GM18507 (cell line): ENCODE results near the gene DMAC2.
"Not testable (repeated sequence)": the region's sequence is repeated elsewhere in the genome, so short reads cannot be mapped to it uniquely, and the experiment has no call there.

Experiments
- DNase-seq: peaks from one replicate; pipeline ENCODE4 v3.0.0; 2011; ENCODE audit warnings: low read depth; ENCODE audit not compliant: insufficient read length; ENCODE audit errors: extremely low spot score
- FAIRE-seq: peaks from 2 replicates; lab custom pipeline; 2011; peaks lifted over from hg19 to GRCh38; lab: Jason Lieb, UNC

DMAC2 gene

GRCh38 chr19:41407271-41407670, 32.4 kb downstream of the DMAC2 start:
- no peak for FAIRE-seq
- DNase-seq, result no peak

- FAIRE-seq, result no peak
- no peak for DNase-seq
These were observed 33.9 kb downstream of the DMAC2 start for GRCh38 chr19:41405776-41406175.

GRCh38 chr19:41403181-41403970, 36.3 kb downstream of the DMAC2 start:
- DNase-seq (no peak), FAIRE-seq (no peak)

GRCh38 chr19:41402010-41402409, 37.7 kb downstream of the DMAC2 start:
- FAIRE-seq, result no peak
- no peak for DNase-seq

- no peak for FAIRE-seq
- DNase-seq, result no peak
These were observed 38.2 kb downstream of the DMAC2 start for GRCh38 chr19:41401483-41401882.

GRCh38 chr19:41399525-41399924, 40.2 kb downstream of the DMAC2 start:
- FAIRE-seq, result no peak
- no peak for DNase-seq

- DNase-seq, result no peak
- FAIRE-seq, result no peak
These were observed 40.6 kb downstream of the DMAC2 start for GRCh38 chr19:41399091-41399490.

- FAIRE-seq (no peak), DNase-seq (no peak)
These were observed 41.1 kb downstream of the DMAC2 start for GRCh38 chr19:41398598-41398997.

GRCh38 chr19:41398050-41398418, 41.7 kb downstream of the DMAC2 start:
- no peak for FAIRE-seq
- no peak for DNase-seq

GRCh38 chr19:41397086-41398049, 42.3 kb downstream of the DMAC2 start, which contains the start of the genes BCKDHA and EXOSC5:
TSS of gene BCKDHA (plus strand) at chr19:41397818. CDS start at chr19:41397828, 10 bp downstream.
TSS of gene EXOSC5 (minus strand) at chr19:41397359. CDS start at chr19:41397328, 31 bp downstream.
- peak; percentile 97 for DNase-seq
- FAIRE-seq, result peak; percentile 99

GRCh38 chr19:41395355-41395754, 44.4 kb downstream of the DMAC2 start:
- DNase-seq (no peak), FAIRE-seq (no peak)

- no peak for FAIRE-seq
- DNase-seq, result no peak
These were observed 46.9 kb downstream of the DMAC2 start for GRCh38 chr19:41392775-41393174.

- DNase-seq (no peak), FAIRE-seq (no peak)
These were observed 48.1 kb downstream of the DMAC2 start for GRCh38 chr19:41391618-41392017.

- DNase-seq (no peak), FAIRE-seq (no peak)
These were observed 53.3 kb downstream of the DMAC2 start for GRCh38 chr19:41386442-41386841.

GRCh38 chr19:41384351-41384750, 55.4 kb downstream of the DMAC2 start:
- DNase-seq, result no peak
- FAIRE-seq, result no peak

- FAIRE-seq, DNase-seq: not testable (repeated sequence)
These were observed 58.2 kb downstream of the DMAC2 start for GRCh38 chr19:41381536-41381935.
